Heart left ventricle (tissue), 16 donors: ENCODE data around the gene GRAP. TPM values are rescaled to one million over a fixed set of nuclear protein-coding genes. Genes with fewer than 3 reads are reported as not detected.
"Not testable (repeated sequence)": the region's sequence is repeated elsewhere in the genome, so short reads cannot be mapped to it uniquely, and the experiment has no call there.

Experiments used
- ATAC-seq, 4 donors: fragments of 200-7000 bp; cut with Tn5 transposase; one replicate each; pipeline ENCODE4 v1.9.1; 2020 to 2022; ENCODE audit warnings: moderate library complexity in 4 of 4, mild to moderate bottlenecking in 3 of 4, moderate number of reproducible peaks in 1 of 4
- DNase-seq, 5 donors: peaks; one replicate each; pipeline ENCODE4 v3.0.0-alpha.2; 2020
- H3K27ac ChIP-seq, 12 donors: fragments of 200-600 bp; sonication (generic) in 4 of 12; one replicate each; pipeline versions ENCODE4 v1.5.0 to v1.8.0; 2016 to 2022; ENCODE audit warnings: mild to moderate bottlenecking in 2 of 12
- H3K27me3 ChIP-seq, 9 donors: fragments of 200-600 bp; sonication (generic) in 2 of 9; one replicate each; pipeline versions ENCODE4 v1.5.1 to v1.8.0; 2016 to 2022; ENCODE audit warnings: mild to moderate bottlenecking in 3 of 9
- H3K36me3 ChIP-seq, 9 donors: fragments of 200-600 bp; sonication (generic) in 2 of 9; one replicate each; pipeline versions ENCODE4 v1.5.0 to v1.8.0; 2018 to 2022; ENCODE audit warnings: mild to moderate bottlenecking in 2 of 9
- H3K4me1 ChIP-seq, 12 donors: fragments of 200-600 bp; sonication (generic) in 4 of 12; one replicate each; pipeline versions ENCODE4 v1.5.0 to v1.8.0; 2016 to 2022; ENCODE audit warnings: mild to moderate bottlenecking in 3 of 12
- H3K4me3 ChIP-seq, 12 donors: fragments of 200-600 bp; sonication (generic) in 4 of 12; one replicate each; pipeline versions ENCODE4 v1.5.0 to v1.8.0; 2017 to 2022; ENCODE audit warnings: mild to moderate bottlenecking in 9 of 12, moderate library complexity in 4 of 12
- H3K9me3 ChIP-seq, 12 donors: fragments of 200-600 bp; sonication (generic) in 4 of 12; one replicate each; pipeline versions ENCODE4 v1.5.0 to v1.8.0; 2016 to 2022; ENCODE audit warnings: mild to moderate bottlenecking in 1 of 12
- WGBS, 4 donors: extraction: QIAGEN DNeasy Blood & Tissue Kit in 2 of 4; methylation state at CpG; one replicate each; pipeline versions ENCODE4 v1.1.5 to v1.1.7; 2013 to 2018; 5-methylcytosine and 5-hydroxymethylcytosine counted together
- intact Hi-C, 10 donors: fragments of 100-400 bp; cut with DNase I; formaldehyde crosslinking; loops; one replicate each; pipeline versions ENCODE4 v1.11.1 to v1.14.2; 2022
- polyA plus RNA-seq, 2 donors: library from polyadenylated mRNA; stranded (reverse); fragments of 200-250 nt; gene quantifications; one replicate each; pipeline ENCODE4 v1.2.3, GENCODE V29; 2013
- total RNA-seq, 9 donors: library from RNA; depleted of rRNA in 2 of 9; stranded (reverse); fragments of >200 nt in 2 of 9; fragmentation: NEBNext Ultra II Directional in 3 of 9; extraction: Animal tissue kit (Norgen Biotek cat#: 25700) in 3 of 9; gene quantifications; one replicate each; pipeline versions ENCODE4 v1.1.0 to v1.2.4, GENCODE V29; 2016 to 2023
- donor health status: ischemic (EF 13 %, LVEDD 7.1; RV severe dilation, severe dysfunction).
- donor health status: healthy with polysubstance abuse.
- donor health status: DM: no; HTN: yes; CAD: no.
- donor health status: DM: no; HTN: no; CAD: no.
- donor health status: ischemic (EF 25% LVEDD 6.9; RV normal size, moderate dysfunction).
- donor health status: ischemic (EF 25% LVEDD 5.7; RV mildly dilated, moderate dysfunction).
- donor health status: healthy.
- donor health status: DM: yes; HTN: yes; CAD: no.
- donor health status: ischemic (EF 35%, LVEDD 5.7; RV mildly dilated, moderate dysfunction).
- donor health status: nonischemic (EF 11% LVEDD 7.7; RV severe dilation, severe dysfunction).
- donor health status: DM: yes; HTN: yes; CAD: no.
- donor health status: PGD.
- donor health status: ischemic (EF 29% LVEDD 5.4; RV normal size, mild dysfunction).
- donor health status: nonischemic (EF 23%, LVEDD 6.1; RV moderate dilation, normal function).

Gene GRAP
- total and polyA plus RNA-seq, 11 donors, result 1.1 to 6.3 (median 2.1) TPM

DNA sequence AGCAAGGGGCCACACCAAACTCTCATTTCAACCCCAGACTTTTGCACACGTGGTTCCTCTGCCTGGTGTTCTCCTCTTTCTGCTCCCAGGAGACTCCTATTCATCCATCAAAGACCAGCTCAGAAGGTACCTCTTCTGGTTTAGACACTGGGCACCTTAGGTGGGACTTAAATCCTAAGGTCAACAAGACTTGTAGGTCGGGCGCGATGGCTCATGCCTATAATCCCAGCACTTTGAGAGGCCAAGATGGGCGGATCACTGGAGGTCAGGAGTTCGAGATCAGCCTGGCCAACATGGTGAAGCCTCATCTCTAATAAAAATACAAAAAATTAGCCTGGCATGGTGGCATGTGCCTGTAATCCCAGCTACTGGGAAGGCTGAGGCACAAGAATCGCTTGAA, 753 bp upstream of the GRAP start:
- intact Hi-C loops, H3K27ac ChIP-seq, H3K27me3 ChIP-seq, H3K9me3 ChIP-seq, ATAC-seq, H3K4me3 ChIP-seq, H3K36me3 ChIP-seq, H3K4me1 ChIP-seq: not testable (repeated sequence)
- DNase-seq, result peak in 1 of 5 donors; percentile 18
- WGBS, 4 donors, result 95 to 100% (median 97%) methylated on average over 2 to 5 of the region's 7 CpGs

DNA sequence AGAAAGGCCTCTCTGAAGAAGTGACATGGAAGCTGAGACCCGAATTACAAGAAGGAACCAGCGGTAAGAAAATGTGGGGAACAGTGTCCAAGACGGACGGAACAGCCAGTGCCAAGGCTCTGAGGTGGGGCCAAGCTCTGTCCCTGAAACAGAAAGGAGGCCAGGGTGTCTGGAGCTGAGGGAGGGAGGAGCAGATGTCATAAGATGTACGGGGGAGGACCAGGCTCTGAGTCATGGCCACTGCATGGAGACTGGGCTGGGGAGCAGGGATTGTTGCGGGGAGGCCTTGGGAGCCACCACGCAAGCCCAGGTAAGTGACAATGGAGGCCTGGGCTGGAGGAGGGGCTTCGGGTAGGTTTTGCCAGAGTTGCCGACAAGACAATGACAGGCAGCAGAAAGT, 2.1 kb downstream of the GRAP start:
- no CpG with 5 or more reads among the region's 9 CpGs for WGBS, 4 donors
- DNase-seq, ATAC-seq, H3K27ac ChIP-seq, H3K36me3 ChIP-seq, intact Hi-C loops, H3K4me1 ChIP-seq, H3K4me3 ChIP-seq, H3K27me3 ChIP-seq, H3K9me3 ChIP-seq: not testable (repeated sequence)

DNA sequence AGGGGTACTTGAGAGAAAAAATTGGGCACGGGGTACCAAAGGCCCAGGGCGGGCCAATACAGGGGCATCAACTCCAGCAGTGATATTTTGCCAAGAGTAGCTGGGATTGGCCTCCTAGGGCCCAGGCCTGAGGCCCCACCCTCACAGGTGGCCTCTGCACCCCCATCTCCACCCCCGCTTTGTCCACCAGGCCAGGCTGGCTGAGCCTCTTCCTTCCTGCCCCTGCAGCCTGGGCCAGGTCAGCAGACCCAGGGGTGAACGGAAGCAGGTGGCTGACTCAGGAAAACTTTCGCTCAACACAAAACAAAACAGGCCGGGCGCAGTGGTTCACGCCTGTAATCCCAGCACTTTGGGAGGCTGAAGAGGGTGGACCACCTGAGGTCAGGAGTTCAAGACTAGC, 3.7 kb downstream of the GRAP start:
- H3K36me3 ChIP-seq, H3K27me3 ChIP-seq, DNase-seq, H3K4me1 ChIP-seq, H3K4me3 ChIP-seq, H3K27ac ChIP-seq, intact Hi-C loops, H3K9me3 ChIP-seq: not testable (repeated sequence)
- ATAC-seq, result peak in 2 of 4 donors; percentile 16 to 52
- WGBS, 4 donors, result no CpG with 5 or more reads among the region's 8 CpGs

DNA sequence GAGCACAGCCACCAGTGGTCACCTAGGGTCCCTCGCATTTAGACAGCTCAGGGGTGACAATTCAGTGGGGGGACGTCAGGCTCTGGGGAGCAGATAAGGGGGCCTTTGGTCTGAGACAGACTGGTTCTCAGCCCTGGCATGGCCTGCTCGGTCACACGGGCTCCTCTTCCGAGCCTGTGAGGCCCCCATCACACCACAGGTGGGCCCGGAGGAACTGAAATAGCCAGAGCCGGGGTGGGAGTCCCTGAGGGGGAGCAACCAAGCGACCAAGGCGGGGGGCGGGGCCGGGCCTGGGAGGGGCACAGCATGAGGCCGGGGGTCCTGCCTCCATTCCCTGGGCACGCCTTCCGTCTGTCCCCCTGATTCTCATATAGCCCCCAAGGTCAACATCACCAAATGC, 4.4 kb downstream of the GRAP start:
- H3K27me3 ChIP-seq, H3K4me1 ChIP-seq, ATAC-seq, H3K9me3 ChIP-seq, intact Hi-C loops, H3K27ac ChIP-seq, H3K36me3 ChIP-seq, DNase-seq, H3K4me3 ChIP-seq: not testable (repeated sequence)
- WGBS, 4 donors, result no CpG with 5 or more reads among the region's 14 CpGs

DNA sequence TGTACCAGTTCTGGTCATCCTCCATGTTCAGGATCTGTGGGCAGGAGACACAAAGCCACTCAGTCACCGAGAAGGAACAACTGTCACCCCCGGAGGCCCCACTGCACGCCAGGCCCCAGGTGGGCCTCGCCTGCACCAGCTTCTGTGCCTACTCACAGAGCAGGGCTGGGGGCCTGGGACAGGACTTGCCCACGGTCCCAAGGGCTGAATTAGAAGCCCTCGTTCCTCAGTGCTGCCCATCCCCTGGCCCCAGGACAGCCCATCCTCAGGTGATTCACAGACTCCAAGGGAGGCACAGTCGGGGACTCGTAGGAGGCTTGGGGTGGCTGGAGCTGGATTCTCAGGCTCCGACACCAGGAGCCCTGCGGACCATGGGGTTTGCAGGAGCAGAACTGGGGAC, 4.9 kb downstream of the GRAP start:
- DNase-seq, H3K27me3 ChIP-seq, ATAC-seq, H3K27ac ChIP-seq, H3K36me3 ChIP-seq, H3K9me3 ChIP-seq, H3K4me3 ChIP-seq, intact Hi-C loops, H3K4me1 ChIP-seq: not testable (repeated sequence)
- 78 to 90% methylated on average over 3 to 4 of the region's 10 CpGs; no CpG with 5 or more reads in 2 of the 4 donors for WGBS, 4 donors

DNA sequence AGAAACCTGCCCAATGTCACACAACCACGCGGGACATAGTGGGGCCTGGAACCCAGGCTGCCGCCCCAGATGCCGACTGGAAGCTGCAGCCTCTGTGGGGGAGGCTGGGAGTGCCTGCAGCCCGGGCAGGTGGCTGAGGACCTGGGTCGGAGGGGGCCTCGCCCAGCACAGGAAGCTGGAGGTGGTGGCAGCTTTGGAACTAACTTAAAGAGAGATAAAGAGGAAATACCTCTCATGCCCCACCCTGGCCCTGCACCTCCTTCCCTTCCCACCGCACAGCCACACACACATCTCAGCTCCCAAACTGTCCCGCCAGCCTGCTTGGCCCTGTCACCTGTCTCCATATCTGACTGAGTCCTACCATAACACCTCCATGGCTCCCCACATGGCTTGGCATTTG, 6.4 kb downstream of the GRAP start:
- DNase-seq, intact Hi-C loops: not testable (repeated sequence)
- WGBS, 4 donors, result no CpG with 5 or more reads among the region's 9 CpGs

DNA sequence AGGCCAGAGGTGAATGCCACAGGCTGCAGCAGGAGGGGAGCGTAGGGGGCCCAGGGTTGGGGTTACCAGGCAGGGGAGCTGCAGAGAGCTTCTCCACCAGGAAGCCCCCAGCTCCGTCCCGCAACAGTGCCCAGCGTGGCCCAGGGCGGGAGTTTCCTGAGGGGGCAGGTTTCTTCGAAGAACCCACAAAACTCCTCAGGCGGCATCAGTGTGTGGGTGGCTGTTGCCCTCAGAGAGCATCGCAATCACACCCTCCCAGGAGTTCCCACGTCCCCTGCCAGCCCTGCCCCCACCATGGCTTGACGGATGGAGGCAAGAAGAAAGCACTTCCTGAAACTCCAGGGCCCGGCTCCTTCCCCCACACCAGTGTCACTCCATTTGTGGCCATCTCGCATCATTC, 8.0 kb downstream of the GRAP start:
- intact Hi-C loops, H3K4me1 ChIP-seq, H3K4me3 ChIP-seq, H3K27me3 ChIP-seq, H3K36me3 ChIP-seq, H3K9me3 ChIP-seq, H3K27ac ChIP-seq, DNase-seq: not testable (repeated sequence)
- ATAC-seq, result peak in 1 of 4 donors; percentile 8
- no CpG with 5 or more reads among the region's 12 CpGs for WGBS, 4 donors

More for the DNA sequence above, 6.4 kb downstream of the GRAP start:
- H3K27me3 ChIP-seq, H3K4me1 ChIP-seq, H3K4me3 ChIP-seq, H3K36me3 ChIP-seq, H3K9me3 ChIP-seq, ATAC-seq, H3K27ac ChIP-seq: not testable (repeated sequence)

DNA sequence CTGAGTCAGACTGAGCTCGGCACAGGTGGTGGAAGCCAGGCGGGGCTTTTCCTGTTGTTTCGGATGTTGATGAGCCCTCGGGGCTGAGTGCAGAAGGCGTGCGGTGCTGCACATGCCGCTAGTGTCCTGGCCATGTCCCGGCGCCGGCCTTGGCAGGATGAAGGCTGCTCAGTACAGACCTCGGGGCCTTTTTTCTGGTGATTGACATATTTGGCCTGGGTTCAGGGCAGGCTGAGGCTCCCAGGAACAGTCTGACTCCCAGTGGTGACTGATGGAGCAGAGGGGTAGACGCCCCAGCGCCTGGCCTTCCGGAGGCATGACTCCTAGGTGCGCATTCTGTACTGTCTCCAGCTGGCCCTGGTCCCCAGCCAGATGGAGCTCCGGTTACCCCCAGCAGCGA, 8.8 kb downstream of the GRAP start:
- peak; percentile 81 to 88 (median 82) for ATAC-seq
- not testable (repeated sequence) for DNase-seq

DNA sequence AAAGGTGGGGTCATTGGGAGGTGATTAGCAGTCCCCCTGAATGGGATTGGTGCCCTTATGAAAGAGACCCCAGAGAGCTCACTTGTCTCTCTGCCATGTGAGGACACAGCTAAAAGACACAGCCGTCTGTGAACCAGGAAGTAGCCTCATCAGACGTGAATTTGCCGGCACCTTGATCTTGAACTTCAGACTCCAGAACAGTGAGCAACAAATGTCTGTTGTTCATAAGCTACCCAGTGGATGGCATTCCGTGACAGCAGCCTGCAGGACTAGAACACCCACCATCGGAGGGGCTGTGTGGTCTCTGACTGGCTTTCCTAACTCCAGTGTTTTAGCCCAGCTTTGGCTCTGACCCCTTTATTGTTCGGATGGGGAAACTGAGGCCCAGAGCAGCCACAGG, 9.2 kb downstream of the GRAP start:
- H3K9me3 ChIP-seq, ATAC-seq, H3K27ac ChIP-seq, H3K36me3 ChIP-seq, H3K27me3 ChIP-seq, H3K4me3 ChIP-seq, DNase-seq, intact Hi-C loops, H3K4me1 ChIP-seq: not testable (repeated sequence)
- 17 to 43% methylated on average over 1 of the region's 6 CpGs; no CpG with 5 or more reads in 2 of the 4 donors for WGBS, 4 donors

More for the DNA sequence above, 8.8 kb downstream of the GRAP start:
- H3K27ac ChIP-seq, H3K4me1 ChIP-seq, intact Hi-C loops, H3K9me3 ChIP-seq, H3K36me3 ChIP-seq, H3K27me3 ChIP-seq, H3K4me3 ChIP-seq: not testable (repeated sequence)
- WGBS, 4 donors, result no CpG with 5 or more reads among the region's 17 CpGs

DNA sequence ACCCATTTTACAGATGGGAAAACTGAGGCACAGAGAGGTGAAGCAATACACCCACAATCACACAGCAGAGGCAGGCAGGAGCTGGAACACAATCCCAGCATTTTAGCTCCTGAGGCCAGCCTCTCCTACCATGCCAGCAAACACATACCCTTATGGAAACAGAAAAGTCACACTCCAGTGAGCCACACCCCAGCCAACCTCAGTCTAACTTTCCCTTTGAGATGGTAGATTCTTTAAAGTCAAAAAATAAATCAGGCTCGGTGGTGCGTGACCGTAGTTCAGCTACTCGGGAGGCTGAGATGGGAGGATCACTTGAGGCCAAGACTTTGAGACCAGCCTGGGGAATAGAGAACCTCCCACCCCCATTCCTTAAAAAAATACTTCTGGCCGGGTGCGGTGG, 10.6 kb downstream of the GRAP start:
- H3K9me3 ChIP-seq, H3K27me3 ChIP-seq, H3K36me3 ChIP-seq, H3K27ac ChIP-seq, H3K4me1 ChIP-seq, intact Hi-C loops, DNase-seq, ATAC-seq, H3K4me3 ChIP-seq: not testable (repeated sequence)
- WGBS, 4 donors, result no CpG with 5 or more reads among the region's 6 CpGs

DNA sequence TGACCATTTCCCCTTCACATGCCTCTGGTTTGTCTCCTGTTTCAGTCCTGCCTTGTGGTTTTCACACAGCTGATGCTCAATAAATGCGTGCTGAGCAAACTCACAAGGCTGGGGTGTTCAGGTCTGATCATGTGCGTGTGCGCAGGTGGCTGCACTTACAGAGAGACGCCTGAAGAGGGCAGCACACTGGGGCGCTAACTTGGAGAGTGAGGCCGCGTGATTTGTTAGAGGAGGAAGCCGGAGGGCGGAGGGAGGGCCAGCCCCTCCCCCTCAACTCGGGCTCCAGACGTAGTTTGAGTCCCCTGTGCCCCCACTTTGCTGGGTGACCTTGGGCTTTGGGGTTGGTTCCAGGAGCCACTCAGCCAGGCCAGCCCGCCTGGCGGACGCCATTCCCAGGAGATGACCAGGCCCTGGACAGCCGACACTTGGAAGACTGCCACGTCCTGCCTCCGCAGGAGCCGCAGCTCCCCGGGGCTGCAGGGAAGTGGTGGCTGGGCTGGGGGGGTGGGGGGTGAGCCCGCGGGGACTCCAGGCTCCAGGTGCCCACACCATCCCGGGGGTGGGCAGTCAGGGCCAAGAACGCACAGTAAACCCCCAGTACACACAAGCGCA, 14.3 kb downstream of the GRAP start:
- 17 to 30% methylated on average over 2 to 3 of the region's 24 CpGs; no CpG with 5 or more reads in 2 of the 4 donors for WGBS, 4 donors
- H3K4me3 ChIP-seq, result peak overlapping the region in 1 of 12 donors; percentile 28
- peak; percentile 71 to 91 (median 88) for ATAC-seq
- intact Hi-C loops, H3K9me3 ChIP-seq, H3K36me3 ChIP-seq, H3K27me3 ChIP-seq, H3K4me1 ChIP-seq: not testable (repeated sequence)
- DNase-seq, result peak in 1 of 5 donors; percentile 14
- peak overlapping the region in 3 of 12 donors; percentile 52 to 57 (median 56) for H3K27ac ChIP-seq
